OCI-LY7 (cell line): Measurements from ENCODE around the gene MRS2.
"Not testable (repeated sequence)": the region's sequence is repeated elsewhere in the genome, so short reads cannot be mapped to it uniquely, and the experiment has no call there.

Experiments used
- CTCF ChIP-seq: fragments of 200-600 bp; sonication (generic); conservative IDR thresholded peaks from 2 replicates; pipeline ENCODE4 v1.5.1; 2014; ENCODE audit warnings: mild to moderate bottlenecking, antibody characterized with exemption, low read length, moderate library complexity, mixed read lengths
- EZH2phosphoT487 ChIP-seq: fragments of 200-600 bp; sonication (generic); IDR thresholded peaks from 2 replicates; pipeline ENCODE4 v1.6.1; 2018; ENCODE audit warnings: low read depth, borderline replicate concordance, mild to moderate bottlenecking, mixed run types, antibody characterized with exemption, low read length, moderate library complexity, mixed read lengths

DNA sequence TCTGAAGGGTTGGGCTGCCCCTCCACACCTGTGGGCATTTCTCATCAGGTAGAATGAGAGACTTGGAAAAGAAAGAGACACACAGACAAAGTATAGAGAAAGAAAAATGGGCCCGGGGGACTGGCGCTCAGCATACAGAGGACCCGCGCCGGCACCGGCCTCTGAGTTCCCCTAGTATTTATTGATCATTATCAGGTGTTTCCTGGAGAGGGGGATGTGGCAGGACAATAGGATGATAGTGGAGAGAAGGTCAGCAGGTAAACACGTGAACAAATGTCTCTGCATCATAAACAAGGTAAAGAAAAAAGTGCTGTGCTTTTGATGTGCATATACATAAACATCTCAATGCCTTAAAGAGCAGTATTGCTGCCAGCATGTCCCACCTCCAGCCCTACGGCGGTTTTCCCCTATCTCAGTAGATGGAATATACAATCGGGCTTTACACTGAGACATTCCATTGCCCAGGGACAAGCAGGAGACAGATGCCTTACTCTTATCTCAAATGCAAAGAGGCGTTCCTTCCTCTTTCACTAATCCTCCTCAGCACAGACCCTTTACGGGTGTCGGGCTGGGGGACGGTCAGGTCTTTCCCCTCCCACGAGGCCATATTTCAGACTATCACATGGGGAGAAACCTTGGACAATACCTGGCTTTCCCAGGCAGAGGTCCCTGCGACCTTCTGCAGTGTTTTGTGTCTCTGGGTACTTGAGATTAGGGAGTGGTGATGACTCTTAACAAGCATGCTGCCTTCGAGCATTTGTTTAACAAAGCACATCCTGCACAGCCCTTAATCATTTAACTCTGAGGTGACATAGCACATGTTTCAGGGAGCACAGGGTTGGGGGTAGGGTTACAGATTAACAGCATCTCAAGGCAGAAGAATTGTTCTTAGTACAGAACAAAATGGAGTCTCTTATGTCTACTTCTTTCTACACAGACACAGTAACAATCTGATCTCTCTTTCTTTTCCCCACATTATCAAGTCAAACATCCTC, 2.4 kb upstream of the MRS2 start:
- not testable (repeated sequence) for TF ChIP-seq CTCF, EZH2phosphoT487
